CD4-positive, alpha-beta memory T cell (primary cell): Measurements from ENCODE around the gene NKX1-2. TPM values are rescaled to one million over a fixed set of nuclear protein-coding genes. Genes with fewer than 3 reads are reported as not detected.
"Not testable (repeated sequence)": the region's sequence is repeated elsewhere in the genome, so short reads cannot be mapped to it uniquely, and the experiment has no call there.

ENCODE experiments used
- CTCF ChIA-PET: fragments of 350-600 bp; sonication (Branson Sonifier 250); formaldehyde crosslinking; loops from one replicate; lab custom pipeline; 2021; ENCODE audit warnings: inconsistent platforms; ENCODE audit not compliant: partially characterized antibody; lab: Charles Lee
- POLR2A ChIA-PET: fragments of 350-600 bp; sonication (Branson Sonifier 250); formaldehyde crosslinking; loops from one replicate; lab custom pipeline; 2021; ENCODE audit not compliant: partially characterized antibody; lab: Charles Lee
- DNase-seq, 5 donors: peaks; one replicate each; pipeline versions ENCODE4 v3.0.0 to v3.0.0-alpha.2; 2020 to 2022; ENCODE audit warnings: mixed read lengths in 1 of 5
- H3K27ac ChIP-seq: one replicate; pipeline ENCODE4 v1.7.0; 2013; ENCODE audit warnings: low read depth, low read length
- H3K27me3 ChIP-seq: 2 replicates; pipeline ENCODE4 v1.7.0; 2013; ENCODE audit warnings: mild to moderate bottlenecking, low read length, moderate library complexity; ENCODE audit not compliant: insufficient read depth
- H3K36me3 ChIP-seq: 2 replicates; pipeline ENCODE4 v1.7.0; 2013; ENCODE audit warnings: mild to moderate bottlenecking, low read length, moderate library complexity; ENCODE audit not compliant: insufficient read depth
- H3K4me1 ChIP-seq: 2 replicates; pipeline ENCODE4 v1.7.0; 2013; ENCODE audit warnings: mild to moderate bottlenecking, low read length, moderate library complexity; ENCODE audit not compliant: insufficient read depth
- H3K4me3 ChIP-seq, 2 donors: one replicate each; pipeline ENCODE4 v1.7.0; 2013; ENCODE audit warnings: low read length in 2 of 2, mild to moderate bottlenecking in 1 of 2
- H3K9me3 ChIP-seq, 2 donors: one replicate each; pipeline ENCODE4 v1.7.0; 2013; ENCODE audit warnings: low read length in 2 of 2, control low read depth in 1 of 2; ENCODE audit not compliant: control insufficient read depth in 1 of 2
- H3K27ac Mint-ChIP-seq, 7 donors: one replicate each; pipeline ENCODE4 v1.8.0; 2020 to 2021; ENCODE audit warnings: mixed read lengths in 7 of 7, mild to moderate bottlenecking in 6 of 7, inconsistent platforms in 3 of 7, moderate library complexity in 3 of 7
- H3K27me3 Mint-ChIP-seq, 2 donors: one replicate each; pipeline ENCODE4 v1.8.0; 2020 to 2021; ENCODE audit warnings: mixed read lengths in 2 of 2
- H3K36me3 Mint-ChIP-seq, 2 donors: one replicate each; pipeline ENCODE4 v1.8.0; 2020 to 2021; ENCODE audit warnings: mixed read lengths in 2 of 2, inconsistent platforms in 1 of 2, mild to moderate bottlenecking in 1 of 2
- H3K4me1 Mint-ChIP-seq, 4 donors: one replicate each; pipeline ENCODE4 v1.8.0; 2020 to 2021; ENCODE audit warnings: mixed read lengths in 4 of 4, mild to moderate bottlenecking in 1 of 4
- H3K4me3 Mint-ChIP-seq, 8 donors: one replicate each; pipeline ENCODE4 v1.8.0; 2020 to 2021; ENCODE audit warnings: mixed read lengths in 8 of 8, mild to moderate bottlenecking in 7 of 8, moderate library complexity in 6 of 8, inconsistent platforms in 3 of 8
- H3K9me3 Mint-ChIP-seq, 8 donors: one replicate each; pipeline ENCODE4 v1.8.0; 2020 to 2021; ENCODE audit warnings: mixed read lengths in 8 of 8, mild to moderate bottlenecking in 5 of 8, inconsistent platforms in 3 of 8, moderate library complexity in 1 of 8
- intact Hi-C: fragments of 100-400 bp; cut with micrococcal nuclease; formaldehyde crosslinking; loops from one replicate; pipeline ENCODE4 v1.15.1; 2023
- polyA plus RNA-seq, 2 donors: library from polyadenylated mRNA; unstranded; fragments of 300-500 nt; fragmentation: Illumina TruSeq; gene quantifications; one replicate each; pipeline ENCODE4 v1.2.3, GENCODE V29; 2021
- total RNA-seq, 2 experiments: library from RNA; stranded (reverse); gene quantifications; one replicate each; pipeline ENCODE4 v1.2.3, GENCODE V29; 2021

Gene NKX1-2
- total and polyA plus RNA-seq, 4 experiments from 2014 or later: not detected

GRCh38 chr10:124450783-124451057, 885 bp upstream of the NKX1-2 start:
- Mint-ChIP-seq H3K9me3 (no peaks in the 10 kb centered on the region), H3K27me3 (peaks cover 67% of the 10 kb centered on the region in 2 donors), H3K4me3 (peak overlapping the region in 2 of 8 donors; percentile 24 to 72), H3K4me1 (peaks cover 11 to 33% (median 21%) of the 10 kb centered on the region in 4 donors), H3K27ac (no peak overlapping the region), H3K36me3 (no peaks in the 10 kb centered on the region)
- Histone ChIP-seq H3K36me3 (no peaks in the 10 kb centered on the region), H3K4me3 (no peak overlapping the region), H3K4me1 (peaks cover 16% of the 10 kb centered on the region), H3K9me3 (no peaks in the 10 kb centered on the region), H3K27me3 (peaks cover 44% of the 10 kb centered on the region), H3K27ac (no peak overlapping the region)
- intact Hi-C loops: no loop called here
- CTCF ChIA-PET: no interaction called here
- DNase-seq: no peak
- POLR2A ChIA-PET: no interaction called here

GRCh38 chr10:124449170-124450011, 444 bp downstream of the NKX1-2 start:
- Histone ChIP-seq H3K36me3 (no peaks in the 10 kb centered on the region), H3K27ac (no peak overlapping the region), H3K4me1 (peaks cover 16% of the 10 kb centered on the region), H3K9me3 (no peaks in the 10 kb centered on the region), H3K27me3 (peaks cover 41% of the 10 kb centered on the region), H3K4me3 (no peak overlapping the region)
- peaks cover 11 to 33% (median 21%) of the 10 kb centered on the region in 4 donors for H3K4me1 Mint-ChIP-seq
- no peak for DNase-seq
- CTCF ChIA-PET: interaction anchor here (0.6 kb wide), 1 partner anchor 16 kb away, joined by 3 read pairs; no protein-coding TSS in a partner anchor
- H3K9me3 Mint-ChIP-seq: no peaks in the 10 kb centered on the region
- intact Hi-C loops: no loop called here
- H3K27me3 Mint-ChIP-seq: peaks cover 65 to 67% of the 10 kb centered on the region in 2 donors
- peak overlapping the region in 6 of 8 donors; percentile 7 to 65 (median 40) for H3K4me3 Mint-ChIP-seq
- POLR2A ChIA-PET: no interaction called here
- H3K36me3 Mint-ChIP-seq: no peaks in the 10 kb centered on the region
- H3K27ac Mint-ChIP-seq: no peak overlapping the region

- H3K4me1 ChIP-seq: peaks cover 16% of the 10 kb centered on the region
- peaks cover 11 to 33% (median 21%) of the 10 kb centered on the region in 4 donors for H3K4me1 Mint-ChIP-seq
- H3K27me3 Mint-ChIP-seq: peaks cover 64% of the 10 kb centered on the region in 2 donors
- DNase-seq: no peak
- no peak overlapping the region for H3K27ac Mint-ChIP-seq
- no peak overlapping the region for H3K4me3 ChIP-seq
- intact Hi-C loops: no loop called here
- H3K27me3 ChIP-seq: peaks cover 36% of the 10 kb centered on the region
- CTCF ChIA-PET: interaction anchor here (0.6 kb wide), 1 partner anchor 16 kb away, joined by 3 read pairs; no protein-coding TSS in a partner anchor
- POLR2A ChIA-PET: no interaction called here
- no peaks in the 10 kb centered on the region for H3K9me3 ChIP-seq
- H3K36me3 Mint-ChIP-seq: no peaks in the 10 kb centered on the region
- H3K27ac ChIP-seq: no peak overlapping the region
- no peaks in the 10 kb centered on the region for H3K9me3 Mint-ChIP-seq
- H3K36me3 ChIP-seq: no peaks in the 10 kb centered on the region
- H3K4me3 Mint-ChIP-seq: peak overlapping the region in 3 of 8 donors; percentile 49 to 77 (median 65)
These were observed 1.1 kb downstream of the NKX1-2 start for GRCh38 chr10:124448696-124449169.

GRCh38 chr10:124447751-124448466, 1.9 kb downstream of the NKX1-2 start:
- peaks cover 11 to 33% (median 21%) of the 10 kb centered on the region in 4 donors for H3K4me1 Mint-ChIP-seq
- Histone ChIP-seq H3K4me3 (no peak overlapping the region), H3K27ac (no peak overlapping the region), H3K9me3 (no peaks in the 10 kb centered on the region), H3K27me3 (peaks cover 36% of the 10 kb centered on the region), H3K4me1 (peaks cover 16% of the 10 kb centered on the region), H3K36me3 (no peaks in the 10 kb centered on the region)
- no peaks in the 10 kb centered on the region for H3K9me3 Mint-ChIP-seq
- H3K36me3 Mint-ChIP-seq: no peaks in the 10 kb centered on the region
- H3K27me3 Mint-ChIP-seq: peaks cover 61 to 64% of the 10 kb centered on the region in 2 donors
- H3K27ac Mint-ChIP-seq: no peak overlapping the region
- no peak for DNase-seq
- intact Hi-C loops: no loop called here
- ChIA-PET POLR2A (no interaction called here), CTCF (no interaction called here)
- H3K4me3 Mint-ChIP-seq: peak overlapping the region in 7 of 8 donors; percentile 28 to 79 (median 60)

GRCh38 chr10:124446830-124447750, 2.7 kb downstream of the NKX1-2 start:
- intact Hi-C loops: no loop called here
- ChIA-PET CTCF (interaction anchor here (1.1 kb wide), 1 partner anchor 29 kb away, joined by 3 read pairs; the partner anchor contains the start of gene OAT), POLR2A (no interaction called here)
- Mint-ChIP-seq H3K27me3 (peaks cover 57 to 59% of the 10 kb centered on the region in 2 donors), H3K4me3 (peak overlapping the region in 3 of 8 donors; percentile 10 to 55 (median 29)), H3K27ac (no peak overlapping the region), H3K9me3 (no peaks in the 10 kb centered on the region), H3K36me3 (no peaks in the 10 kb centered on the region), H3K4me1 (peaks cover 11 to 33% (median 21%) of the 10 kb centered on the region in 4 donors)
- H3K27me3 ChIP-seq: peaks cover 36% of the 10 kb centered on the region
- H3K27ac ChIP-seq: no peak overlapping the region
- H3K9me3 ChIP-seq: no peaks in the 10 kb centered on the region
- no peak overlapping the region for H3K4me3 ChIP-seq
- no peak for DNase-seq
- H3K4me1 ChIP-seq: peaks cover 16% of the 10 kb centered on the region
- H3K36me3 ChIP-seq: no peaks in the 10 kb centered on the region

GRCh38 chr10:124441694-124442093, 8.1 kb downstream of the NKX1-2 start:
- peaks cover 24 to 34% of the 10 kb centered on the region in 2 donors for H3K27me3 Mint-ChIP-seq
- H3K36me3 ChIP-seq, CTCF ChIA-PET, H3K4me3 ChIP-seq, H3K9me3 ChIP-seq, intact Hi-C loops, H3K27me3 ChIP-seq, H3K27ac ChIP-seq, H3K4me1 ChIP-seq, H3K4me1 Mint-ChIP-seq, H3K9me3 Mint-ChIP-seq, H3K4me3 Mint-ChIP-seq, H3K36me3 Mint-ChIP-seq, DNase-seq, POLR2A ChIA-PET, H3K27ac Mint-ChIP-seq: not testable (repeated sequence)
